WTC11 (cell line): ENCODE data around the gene ZBTB16.

Experiments
- ATF3 ChIP-seq: sonication (generic); formaldehyde crosslinking; conservative IDR thresholded peaks from 2 replicates; pipeline ENCODE4 v1.8.1; 2022; ENCODE audit warnings: mild to moderate bottlenecking, missing genetic modification reagents
- CREB1 ChIP-seq: sonication (generic); formaldehyde crosslinking; IDR thresholded peaks from 2 replicates; pipeline ENCODE4 v1.8.0; 2023; ENCODE audit warnings: mild to moderate bottlenecking, missing genetic modification reagents
- CTCF ChIP-seq: fragments of 200-600 bp; IDR thresholded peaks from 2 replicates; pipeline ENCODE4 v1.8.0; 2022; ENCODE audit warnings: antibody characterized with exemption
- ELF4 ChIP-seq: sonication (generic); formaldehyde crosslinking; IDR thresholded peaks from 2 replicates; pipeline ENCODE4 v1.8.1; 2022; ENCODE audit warnings: low read depth, mild to moderate bottlenecking, moderate library complexity, missing genetic modification reagents
- FOXJ3 ChIP-seq: sonication (generic); formaldehyde crosslinking; IDR thresholded peaks from 2 replicates; pipeline ENCODE4 v1.9.0; 2021; ENCODE audit warnings: missing genetic modification reagents, mild to moderate bottlenecking, borderline replicate concordance
- IRF1 ChIP-seq: sonication (generic); formaldehyde crosslinking; IDR thresholded peaks from 2 replicates; pipeline ENCODE4 v1.8.0; 2023; ENCODE audit warnings: missing genetic modification reagents
- IRF2 ChIP-seq: sonication (generic); formaldehyde crosslinking; IDR thresholded peaks from 2 replicates; pipeline ENCODE4 v1.8.0; 2022; ENCODE audit warnings: low read depth, missing genetic modification reagents, borderline replicate concordance
- JUN ChIP-seq: sonication (generic); formaldehyde crosslinking; IDR thresholded peaks from 2 replicates; pipeline ENCODE4 v1.8.0; 2023; ENCODE audit warnings: mild to moderate bottlenecking, missing genetic modification reagents
- MAX ChIP-seq: sonication (generic); formaldehyde crosslinking; IDR thresholded peaks from 2 replicates; pipeline ENCODE4 v1.8.0; 2022; ENCODE audit warnings: mild to moderate bottlenecking, missing genetic modification reagents
- NFYB ChIP-seq: sonication (generic); formaldehyde crosslinking; conservative IDR thresholded peaks from 2 replicates; pipeline ENCODE4 v1.8.0; 2022; ENCODE audit warnings: low read depth, missing genetic modification reagents
- SMAD3 ChIP-seq: sonication (generic); formaldehyde crosslinking; IDR thresholded peaks from 2 replicates; pipeline ENCODE4 v1.8.0; 2022; ENCODE audit warnings: missing genetic modification reagents, mild to moderate bottlenecking, borderline replicate concordance
- ZNF423 ChIP-seq: fragments of 250-450 bp; sonication (Bioruptor Pico); IDR thresholded peaks from 2 replicates; pipeline ENCODE4 v2.1.2; 2022; ENCODE audit warnings: mild to moderate bottlenecking, moderate library complexity
- ZNF671 ChIP-seq: fragments of 250-450 bp; sonication (Bioruptor Pico); IDR thresholded peaks from 2 replicates; pipeline ENCODE4 v1.8.0; 2021; ENCODE audit warnings: mild to moderate bottlenecking
- ZSCAN18 ChIP-seq: fragments of 250-450 bp; sonication (Bioruptor Pico); IDR thresholded peaks from 2 replicates; pipeline ENCODE4 v2.1.2; 2022; ENCODE audit warnings: mild to moderate bottlenecking, moderate library complexity

- TF ChIP-seq ZNF671 (CRISPR knock-in tag): no peak
- no peak for TF ChIP-seq CTCF
- TF ChIP-seq SMAD3 (CRISPR knock-in tag): no peak
- no peak for TF ChIP-seq ELF4 (CRISPR knock-in tag)
- no peak for TF ChIP-seq ATF3 (CRISPR knock-in tag)
- no peak for TF ChIP-seq IRF2 (CRISPR knock-in tag)
- TF ChIP-seq MAX (CRISPR knock-in tag): no peak
- TF ChIP-seq NFYB (CRISPR knock-in tag): no peak
- no peak for TF ChIP-seq FOXJ3 (CRISPR knock-in tag)
- TF ChIP-seq ZSCAN18 (CRISPR knock-in tag): no peak
- TF ChIP-seq CREB1 (CRISPR knock-in tag): no peak
- no peak for TF ChIP-seq IRF1 (CRISPR knock-in tag)
- TF ChIP-seq JUN (CRISPR knock-in tag): no peak
- no peak for TF ChIP-seq ZNF423 (CRISPR knock-in tag)
These were observed 239.2 kb downstream of the ZBTB16 start for GRCh38 chr11:114298710-114299109.
